IPS-15b (cell line): ENCODE data around the gene COQ8A.
"Not testable (repeated sequence)": the region's sequence is repeated elsewhere in the genome, so short reads cannot be mapped to it uniquely, and the experiment has no call there.

Experiments used
- H3K27me3 ChIP-seq: one replicate; pipeline ENCODE4 v1.6.1; 2013; ENCODE audit warnings: low read length; ENCODE audit not compliant: control insufficient read depth, insufficient read depth
- H3K36me3 ChIP-seq: one replicate; pipeline ENCODE4 v1.6.1; 2013; ENCODE audit warnings: low read length; ENCODE audit not compliant: control insufficient read depth, insufficient read depth
- H3K4me1 ChIP-seq: one replicate; pipeline ENCODE4 v1.6.1; 2013; ENCODE audit warnings: mild to moderate bottlenecking, low read length; ENCODE audit not compliant: control insufficient read depth, insufficient read depth
- H3K4me3 ChIP-seq: one replicate; pipeline ENCODE4 v1.5.1; 2013; ENCODE audit warnings: low read depth, low read length
- H3K9ac ChIP-seq: one replicate; pipeline ENCODE4 v1.6.1; 2013; ENCODE audit warnings: low read depth, mild to moderate bottlenecking, low read length
- H3K9me3 ChIP-seq: one replicate; pipeline ENCODE4 v1.6.1; 2013; ENCODE audit warnings: mild to moderate bottlenecking, low read length; ENCODE audit not compliant: control insufficient read depth, insufficient read depth

COQ8A gene

DNA sequence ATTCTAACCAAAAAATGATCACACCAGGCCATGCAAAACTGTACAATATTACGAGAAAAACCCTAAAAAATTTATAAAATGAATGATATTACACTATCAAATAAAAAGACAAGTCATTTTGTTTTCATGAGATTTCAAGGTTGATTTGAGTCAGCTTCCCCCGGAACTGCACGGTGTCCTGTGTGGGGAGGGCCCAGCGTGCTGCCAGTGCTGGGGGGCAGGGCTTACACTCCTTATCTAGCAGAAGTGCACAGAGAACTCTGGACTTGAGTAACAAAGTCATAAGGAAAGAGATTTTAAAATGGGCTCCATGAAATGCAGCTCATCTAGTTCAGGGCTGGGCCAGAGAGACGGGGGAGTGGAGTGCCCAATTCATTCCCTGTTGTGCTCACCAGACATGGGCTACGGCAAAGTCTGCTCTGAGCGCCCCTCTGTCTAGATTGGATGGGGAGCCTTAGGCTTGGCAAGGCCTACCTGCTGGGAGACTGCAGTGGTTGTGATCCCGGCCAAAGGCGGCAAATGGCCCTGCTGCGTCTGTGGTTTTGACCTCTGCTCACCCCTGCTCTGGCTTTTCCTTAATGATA, 50.1 kb downstream of the COQ8A start:
- Histone ChIP-seq H3K4me1 (no peaks in the 10 kb centered on the region), H3K27me3 (no peaks in the 10 kb centered on the region), H3K4me3 (no peak overlapping the region), H3K9me3 (no peaks in the 10 kb centered on the region), H3K9ac (no peak overlapping the region), H3K36me3 (no peaks in the 10 kb centered on the region)

- H3K4me3 ChIP-seq = no peak overlapping the region
- H3K36me3 ChIP-seq = no peaks in the 10 kb centered on the region
- no peaks in the 10 kb centered on the region for H3K4me1 ChIP-seq
- H3K9me3 ChIP-seq = no peaks in the 10 kb centered on the region
- no peaks in the 10 kb centered on the region for H3K27me3 ChIP-seq
- no peak overlapping the region for H3K9ac ChIP-seq
Measured at GRCh38 chr1:226991920-226992319, 51.8 kb downstream of the COQ8A start.

DNA sequence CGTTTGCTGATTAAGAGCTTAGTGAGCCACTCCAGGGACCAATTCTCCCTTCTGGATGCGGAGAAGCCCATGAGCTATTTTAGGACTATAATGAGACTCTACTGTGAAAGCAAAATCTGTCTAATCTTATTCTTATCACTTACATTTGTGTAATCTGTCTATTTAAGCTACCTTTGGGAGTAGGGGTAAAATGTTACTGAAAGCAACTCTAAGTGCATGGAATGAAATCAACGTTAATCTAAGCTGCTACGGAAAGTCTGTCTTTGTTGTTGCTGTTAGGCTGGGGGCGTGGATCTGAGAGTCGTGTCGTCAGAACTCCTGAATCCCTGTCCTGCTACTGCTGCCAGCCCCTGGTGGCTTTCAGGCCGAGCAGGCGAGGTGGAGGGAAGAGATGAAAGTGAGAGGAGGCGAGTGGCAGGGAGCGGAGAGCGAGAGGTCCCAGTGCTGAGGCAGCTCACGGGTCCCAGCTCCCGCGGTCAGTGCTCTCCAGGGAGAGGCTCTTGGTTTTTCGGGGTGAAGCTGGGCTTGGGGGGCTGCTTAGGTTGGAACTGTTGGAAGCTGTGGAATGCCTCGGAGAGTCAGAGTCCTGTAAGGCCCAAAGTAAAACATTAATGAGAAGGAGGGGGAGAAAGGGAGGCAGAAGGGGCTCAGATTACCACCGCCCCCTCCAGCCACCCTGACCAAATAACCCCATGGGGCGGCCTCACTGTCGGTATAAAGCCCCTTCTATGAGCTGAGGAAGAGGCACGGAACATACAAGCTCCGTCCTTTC, 53.9 kb downstream of the COQ8A start:
- no peaks in the 10 kb centered on the region for H3K9me3 ChIP-seq
- H3K27me3 ChIP-seq = no peaks in the 10 kb centered on the region
- H3K4me1 ChIP-seq = no peaks in the 10 kb centered on the region
- no peak overlapping the region for H3K4me3 ChIP-seq
- no peak overlapping the region for H3K9ac ChIP-seq
- H3K36me3 ChIP-seq = no peaks in the 10 kb centered on the region

DNA sequence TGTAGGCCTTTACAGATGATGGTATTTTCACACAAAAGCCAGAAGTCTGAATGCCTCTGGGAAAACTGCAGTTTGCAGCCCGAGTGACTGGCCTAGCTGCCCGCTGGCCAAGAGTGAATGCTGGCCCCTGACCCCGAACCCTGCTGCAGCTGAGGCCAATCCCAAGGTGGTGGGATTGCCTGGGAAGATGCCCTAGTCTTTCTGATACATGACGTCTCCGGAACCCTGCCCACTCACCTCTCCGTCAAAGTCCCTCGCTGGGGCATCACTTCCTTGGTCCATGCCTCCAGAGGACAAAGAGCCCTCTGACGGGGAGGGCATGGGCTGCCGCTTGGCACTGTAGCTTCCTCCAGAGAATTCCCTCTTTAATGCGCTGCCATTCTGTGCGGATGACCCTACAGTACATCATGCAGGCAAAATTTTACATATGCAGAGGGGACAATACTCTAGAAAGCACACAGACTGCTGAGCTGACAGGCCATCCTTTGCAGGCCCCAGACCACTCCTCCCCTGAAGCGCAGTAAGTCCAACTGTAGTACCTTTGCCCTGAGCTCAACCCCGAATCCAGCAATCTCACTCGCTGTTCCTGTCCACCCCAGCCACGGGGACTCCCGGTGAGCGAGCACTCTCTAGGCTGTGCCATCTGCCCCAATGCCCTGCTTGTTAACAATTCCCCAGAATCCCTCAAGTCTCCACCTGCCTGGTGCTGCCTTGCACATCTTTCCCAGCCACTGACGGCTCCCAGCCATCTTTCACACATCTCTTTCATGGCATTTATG, 54.7 kb downstream of the COQ8A start:
- no peak overlapping the region for H3K9ac ChIP-seq
- no peak overlapping the region for H3K4me3 ChIP-seq
- H3K9me3 ChIP-seq = no peaks in the 10 kb centered on the region
- no peaks in the 10 kb centered on the region for H3K27me3 ChIP-seq
- H3K36me3 ChIP-seq = no peaks in the 10 kb centered on the region
- no peaks in the 10 kb centered on the region for H3K4me1 ChIP-seq

- Histone ChIP-seq H3K27me3 (no peaks in the 10 kb centered on the region), H3K4me1 (no peaks in the 10 kb centered on the region), H3K9me3 (no peaks in the 10 kb centered on the region), H3K36me3 (no peaks in the 10 kb centered on the region), H3K9ac (no peak overlapping the region), H3K4me3 (no peak overlapping the region)
Measured at GRCh38 chr1:226995365-226996332, 55.6 kb downstream of the COQ8A start.

DNA sequence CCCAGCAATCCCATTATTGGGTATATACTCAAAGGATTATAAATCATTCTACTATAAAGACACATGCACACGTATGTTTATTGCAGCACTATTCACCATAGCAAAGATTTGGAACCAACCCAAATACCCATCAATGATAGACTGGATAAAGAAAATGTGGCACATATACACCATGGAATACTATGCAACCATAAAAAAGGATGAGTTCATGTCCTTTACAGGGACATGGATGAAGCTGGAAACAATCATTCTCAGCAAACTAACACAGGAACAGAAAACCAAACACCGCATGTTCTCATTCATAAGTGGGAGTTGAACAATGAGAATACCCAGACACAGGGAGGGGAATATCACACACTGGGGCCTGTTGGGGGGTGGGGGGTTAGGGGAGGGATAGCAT, 59.5 kb downstream of the COQ8A start:
- H3K4me3 ChIP-seq, H3K4me1 ChIP-seq, H3K27me3 ChIP-seq, H3K9me3 ChIP-seq, H3K36me3 ChIP-seq, H3K9ac ChIP-seq: not testable (repeated sequence)

DNA sequence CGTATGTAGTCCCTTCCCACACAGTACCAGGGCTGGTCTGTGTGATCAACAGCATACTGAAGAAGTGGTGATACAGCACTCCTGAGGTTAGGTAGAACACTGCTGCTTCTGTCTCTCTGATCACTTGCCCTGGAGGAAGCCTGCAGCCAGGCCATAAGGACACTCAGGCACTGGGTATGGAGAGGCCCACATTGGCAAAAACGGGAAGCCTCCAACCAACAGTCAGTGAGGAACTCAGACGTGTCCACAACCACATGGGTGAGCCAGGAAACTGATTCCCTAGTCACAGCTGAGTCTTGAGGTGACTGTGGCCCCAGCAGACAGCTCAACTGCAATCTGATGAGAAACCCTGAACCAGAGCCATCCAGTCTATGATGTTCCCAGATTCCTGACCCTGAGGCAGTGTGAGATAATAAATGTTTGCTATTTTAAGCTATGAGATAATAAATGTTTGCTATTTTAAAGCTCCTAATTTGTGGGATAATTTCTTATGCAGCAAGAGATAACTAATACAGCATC, 62.5 kb downstream of the COQ8A start:
- no peaks in the 10 kb centered on the region for H3K27me3 ChIP-seq
- no peak overlapping the region for H3K9ac ChIP-seq
- H3K9me3 ChIP-seq = no peaks in the 10 kb centered on the region
- no peaks in the 10 kb centered on the region for H3K4me1 ChIP-seq
- no peaks in the 10 kb centered on the region for H3K36me3 ChIP-seq
- H3K4me3 ChIP-seq = no peak overlapping the region

- Histone ChIP-seq H3K9me3 (no peaks in the 10 kb centered on the region), H3K27me3 (no peaks in the 10 kb centered on the region), H3K4me1 (no peaks in the 10 kb centered on the region), H3K4me3 (no peak overlapping the region), H3K9ac (no peak overlapping the region), H3K36me3 (no peaks in the 10 kb centered on the region)
Measured at GRCh38 chr1:227003165-227003564, 63.1 kb downstream of the COQ8A start.

DNA sequence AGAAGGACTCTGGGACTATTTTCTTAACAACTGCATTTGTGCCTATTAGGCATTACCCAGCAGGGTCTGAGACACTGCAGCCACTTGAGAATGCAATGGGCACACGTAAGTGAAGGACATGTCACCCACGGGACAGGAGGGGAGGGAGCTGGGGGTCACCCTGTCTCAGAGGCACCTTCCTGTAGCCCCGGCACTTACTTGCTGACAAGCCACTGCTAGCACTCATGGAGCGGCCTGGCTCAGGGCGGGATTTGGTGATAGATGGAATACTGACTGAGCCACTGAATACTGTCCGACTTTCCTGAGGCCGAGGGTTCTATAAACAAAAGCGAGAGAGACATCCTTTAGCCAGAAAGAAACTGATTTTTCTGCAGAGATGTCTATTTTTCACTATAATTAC, 64.7 kb downstream of the COQ8A start:
- Histone ChIP-seq H3K9me3 (no peaks in the 10 kb centered on the region), H3K4me3 (no peak overlapping the region), H3K36me3 (no peaks in the 10 kb centered on the region), H3K27me3 (no peaks in the 10 kb centered on the region), H3K9ac (no peak overlapping the region), H3K4me1 (no peaks in the 10 kb centered on the region)

DNA sequence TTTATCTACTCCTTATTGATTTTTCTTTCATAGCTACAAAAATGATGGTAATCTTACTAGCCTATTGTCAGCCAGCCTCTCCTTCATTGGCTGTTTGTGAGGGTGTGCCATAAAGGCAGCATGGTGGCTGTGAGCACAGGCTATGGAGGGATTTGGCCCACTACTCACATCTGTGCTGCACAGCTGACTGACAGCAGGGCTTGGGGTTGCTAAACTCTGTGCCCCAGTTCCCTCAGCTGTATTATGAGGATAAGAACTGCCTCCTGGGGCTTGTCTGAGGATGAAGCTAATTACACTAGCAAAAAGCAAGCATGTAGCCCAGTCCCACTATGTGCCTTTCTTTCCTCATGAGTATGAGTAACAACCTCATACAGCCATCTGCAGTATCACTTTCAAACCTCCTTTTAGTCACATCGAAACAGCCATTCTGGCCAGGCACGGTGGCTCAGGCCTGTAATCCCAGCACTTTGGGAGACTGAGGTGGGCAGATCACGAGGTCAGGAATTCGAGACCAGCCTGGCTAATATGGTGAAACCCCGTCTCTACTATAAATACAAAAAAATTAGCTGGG, 66.2 kb downstream of the COQ8A start:
- Histone ChIP-seq H3K4me1 (no peaks in the 10 kb centered on the region), H3K36me3 (no peaks in the 10 kb centered on the region), H3K4me3 (no peak overlapping the region), H3K9me3 (no peaks in the 10 kb centered on the region), H3K9ac (no peak overlapping the region), H3K27me3 (no peaks in the 10 kb centered on the region)

GRCh38 chr1:227009937-227010336, 69.8 kb downstream of the COQ8A start:
- no peaks in the 10 kb centered on the region for H3K36me3 ChIP-seq

More at GRCh38 chr1:227009937-227010336, 69.8 kb downstream of the COQ8A start:
- H3K9ac ChIP-seq = no peak overlapping the region
- H3K4me1 ChIP-seq = no peaks in the 10 kb centered on the region
- no peak overlapping the region for H3K4me3 ChIP-seq
- no peaks in the 10 kb centered on the region for H3K9me3 ChIP-seq
- no peaks in the 10 kb centered on the region for H3K27me3 ChIP-seq
